HG03575 (cell line): Measurements from ENCODE around the gene DCP1B.

Experiments
- ATAC-seq: cut with Tn5 transposase; IDR thresholded peaks from one replicate; pipeline ENCODE4 v1.9.1; 2021; ENCODE audit not compliant: unreplicated experiment, insufficient number of reproducible peaks, low FRiP score; ENCODE audit errors: extremely low read depth

Gene DCP1B

GRCh38 chr12:1939331-1939730 lies 64.9 kb downstream of the DCP1B start:
- no peak for ATAC-seq

GRCh38 chr12:1937481-1938224 lies 66.6 kb downstream of the DCP1B start:
- no peak for ATAC-seq

- ATAC-seq = no peak
Measured at GRCh38 chr12:1936406-1937320, 67.6 kb downstream of the DCP1B start.

GRCh38 chr12:1935700-1936378 lies 68.4 kb downstream of the DCP1B start:
- no peak for ATAC-seq

GRCh38 chr12:1935242-1935641 lies 69.0 kb downstream of the DCP1B start:
- no peak for ATAC-seq

- ATAC-seq = no peak
Measured at GRCh38 chr12:1934831-1935230, 69.4 kb downstream of the DCP1B start.

GRCh38 chr12:1934068-1934467 lies 70.2 kb downstream of the DCP1B start:
- ATAC-seq = no peak

GRCh38 chr12:1933342-1934051 lies 70.8 kb downstream of the DCP1B start:
- ATAC-seq = no peak

GRCh38 chr12:1932264-1932777 lies 71.9 kb downstream of the DCP1B start:
- no peak for ATAC-seq

- ATAC-seq = no peak
Measured at GRCh38 chr12:1931642-1932041, 72.6 kb downstream of the DCP1B start.

GRCh38 chr12:1930803-1931597 lies 73.3 kb downstream of the DCP1B start:
- ATAC-seq = no peak

GRCh38 chr12:1929985-1930802 lies 74.1 kb downstream of the DCP1B start:
- ATAC-seq = no peak

GRCh38 chr12:1929241-1929984 lies 74.8 kb downstream of the DCP1B start:
- no peak for ATAC-seq

- no peak for ATAC-seq
Measured at GRCh38 chr12:1928439-1929121, 75.7 kb downstream of the DCP1B start.

- ATAC-seq = no peak
Measured at GRCh38 chr12:1927751-1928351, 76.4 kb downstream of the DCP1B start.
